Activated CD4-positive, CD25-positive, alpha-beta regulatory T cell (primary cell): ENCODE data around the gene PEAK1.

Source experiments
- DNase-seq, 4 experiments: peaks; one replicate each; lab custom pipeline; 2025; lab: John Stamatoyannopoulos, UW

PEAK1 gene

GRCh38 chr15:77058468-77058867 is 361.4 kb downstream of the PEAK1 start:
- DNase-seq, result no peak

- DNase-seq, result no peak
These were observed 362.2 kb downstream of the PEAK1 start for GRCh38 chr15:77057685-77058084.

DNA sequence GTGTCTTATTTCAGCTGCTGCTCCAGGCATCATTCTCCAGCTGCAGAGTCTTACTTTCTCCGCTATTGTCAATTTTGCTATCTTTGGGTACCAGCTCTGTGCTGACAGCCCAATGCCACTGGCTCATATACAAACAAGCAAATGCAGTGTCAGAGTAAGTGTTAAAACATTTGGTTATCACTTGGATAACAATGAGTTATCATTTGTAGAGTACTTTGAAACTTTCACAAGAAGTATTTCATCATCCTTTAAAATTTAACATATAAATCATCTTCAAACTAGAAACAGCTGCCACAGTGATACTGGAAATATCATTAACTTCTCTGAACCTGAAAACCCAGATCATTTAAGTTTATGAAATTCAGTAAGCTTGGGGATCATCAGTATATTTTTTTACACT is 362.8 kb downstream of the PEAK1 start:
- no peak for DNase-seq

GRCh38 chr15:77053709-77054108 is 366.2 kb downstream of the PEAK1 start:
- no peak for DNase-seq

DNA sequence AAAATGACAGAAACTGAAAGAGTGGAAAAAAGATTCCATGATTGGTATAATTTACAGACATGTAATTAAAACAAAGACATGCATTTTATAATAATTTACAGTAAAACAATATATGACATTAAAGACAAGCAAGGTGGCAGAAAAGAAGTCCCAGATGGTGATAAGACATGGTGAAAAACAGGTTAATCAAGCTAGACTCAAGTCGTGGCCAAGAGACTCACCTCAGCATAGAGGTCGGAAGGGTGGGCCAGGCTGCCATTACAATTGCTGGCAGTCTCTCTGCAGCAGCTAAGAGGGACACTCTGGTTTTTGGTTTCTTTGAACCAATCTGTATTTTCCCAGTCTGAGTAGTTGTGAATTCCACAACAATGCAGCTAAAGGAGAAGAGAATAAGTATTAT is 367.3 kb downstream of the PEAK1 start:
- no peak for DNase-seq
